OCI-LY7 (cell line): ENCODE measurements around the gene APBA3.

Experiments
- CTCF ChIP-seq: fragments of 200-600 bp; sonication (generic); conservative IDR thresholded peaks from 2 replicates; pipeline ENCODE4 v1.5.1; 2014; ENCODE audit warnings: mild to moderate bottlenecking, antibody characterized with exemption, low read length, moderate library complexity, mixed read lengths
- EZH2phosphoT487 ChIP-seq: fragments of 200-600 bp; sonication (generic); IDR thresholded peaks from 2 replicates; pipeline ENCODE4 v1.6.1; 2018; ENCODE audit warnings: low read depth, borderline replicate concordance, mild to moderate bottlenecking, mixed run types, antibody characterized with exemption, low read length, moderate library complexity, mixed read lengths

GRCh38 chr19:3752492-3752891 lies 9.0 kb downstream of the APBA3 start:
- TF ChIP-seq CTCF = no peak
- TF ChIP-seq EZH2phosphoT487 = no peak
